Superior temporal gyrus (tissue), 1 donor: Measurements from ENCODE around the gene ZSCAN20.

Experiments
- DNase-seq: peaks from one replicate; pipeline ENCODE4 v3.0.0-alpha.2; 2016; ENCODE audit errors: extremely low spot score

ZSCAN20 gene

GRCh38 chr1:33472269-33472980 lies at the start of gene ZSCAN20:
TSS of gene ZSCAN20 (plus strand) at chr1:33472645. CDS start at chr1:33479289, 6,644 bp downstream.
- peak; percentile 99 for DNase-seq

- DNase-seq = no peak
Measured at GRCh38 chr1:33424205-33424604, 48.2 kb upstream of the ZSCAN20 start.

GRCh38 chr1:33424610-33425009 lies 47.8 kb upstream of the ZSCAN20 start:
- DNase-seq = no peak

- DNase-seq = no peak
Measured at GRCh38 chr1:33425900-33426299, 46.5 kb upstream of the ZSCAN20 start.

- no peak for DNase-seq
Measured at GRCh38 chr1:33426916-33427315, 45.5 kb upstream of the ZSCAN20 start.

- DNase-seq = no peak
Measured at GRCh38 chr1:33428661-33429060, 43.8 kb upstream of the ZSCAN20 start.

- no peak for DNase-seq
Measured at GRCh38 chr1:33429332-33429731, 43.1 kb upstream of the ZSCAN20 start.

- DNase-seq = peak; percentile 23
Measured at GRCh38 chr1:33429856-33430691, 42.4 kb upstream of the ZSCAN20 start.

GRCh38 chr1:33430692-33431593 lies 41.5 kb upstream of the ZSCAN20 start, which contains the start of gene PHC2:
TSS of gene PHC2 (minus strand) at chr1:33431095. CDS start at chr1:33375539, 55,556 bp downstream.
- peak; percentile 99 for DNase-seq

GRCh38 chr1:33433509-33434362 lies 38.7 kb upstream of the ZSCAN20 start:
- DNase-seq = peak; percentile 13

- DNase-seq = no peak
Measured at GRCh38 chr1:33434363-33434750, 38.1 kb upstream of the ZSCAN20 start.

- peak; percentile 57 for DNase-seq
Measured at GRCh38 chr1:33435096-33435820, 37.2 kb upstream of the ZSCAN20 start.

GRCh38 chr1:33436557-33437285 lies 35.7 kb upstream of the ZSCAN20 start:
- peak; percentile 60 for DNase-seq

GRCh38 chr1:33438364-33439160 lies 33.9 kb upstream of the ZSCAN20 start:
- no peak for DNase-seq

GRCh38 chr1:33439662-33440061 lies 32.8 kb upstream of the ZSCAN20 start:
- DNase-seq = no peak

- no peak for DNase-seq
Measured at GRCh38 chr1:33441088-33441745, 31.2 kb upstream of the ZSCAN20 start.

- no peak for DNase-seq
Measured at GRCh38 chr1:33442141-33442540, 30.3 kb upstream of the ZSCAN20 start.

GRCh38 chr1:33443080-33443704 lies 29.3 kb upstream of the ZSCAN20 start:
- DNase-seq = peak; percentile 26
